ENCODE results near the gene ABCF3. TPM values are rescaled to one million over a fixed set of nuclear protein-coding genes. Genes with fewer than 3 reads are reported as not detected.

The ABCF3 gene
- total RNA-seq, 1 donor from 2014 or later: 60.5 TPM

DNA sequence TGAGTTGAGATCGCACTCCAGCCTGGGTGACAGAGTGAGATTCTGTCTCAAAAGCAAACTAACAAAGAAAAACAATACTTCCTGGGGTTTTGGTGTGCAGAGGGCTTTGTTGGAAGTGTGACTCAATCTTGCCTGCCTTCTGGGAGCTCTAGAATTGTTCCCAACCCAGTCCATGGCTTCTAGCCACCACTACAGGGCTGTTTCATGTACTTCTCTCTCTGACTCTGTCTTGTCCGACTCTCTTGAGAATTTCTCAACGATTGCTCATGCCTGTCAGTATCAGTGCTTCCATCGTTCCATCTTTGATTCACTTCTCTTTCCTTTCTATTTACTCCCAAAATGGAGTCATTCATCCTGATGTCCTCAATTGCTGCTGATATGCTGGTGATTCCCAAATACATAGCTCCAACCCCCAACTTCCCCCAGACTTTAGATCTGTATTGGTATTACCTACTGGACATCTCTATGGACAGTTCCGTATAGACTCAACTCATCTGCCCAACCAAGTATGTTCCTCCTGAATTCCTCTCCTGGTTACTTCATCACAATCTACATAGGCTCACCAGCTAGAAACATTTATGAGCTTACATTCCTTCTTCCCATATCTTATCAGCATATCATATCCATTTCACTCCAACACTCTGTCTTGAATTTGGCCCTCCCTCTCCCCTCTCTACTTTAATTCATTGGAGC is 13.2 kb upstream of the ABCF3 start:
- Mint-ChIP-seq H3K27me3 (ENCODE audit: unreplicated experiment) (no peaks in the 10 kb centered on the region), H3K4me3 (ENCODE audit: unreplicated experiment) (no peak overlapping the region), H3K36me3 (ENCODE audit: unreplicated experiment) (peaks cover 17% of the 10 kb centered on the region), H3K9me3 (ENCODE audit: unreplicated experiment) (no peaks in the 10 kb centered on the region), H3K27ac (ENCODE audit: unreplicated experiment) (peak overlapping the region; percentile 89), H3K4me1 (ENCODE audit: unreplicated experiment) (peaks cover 75% of the 10 kb centered on the region)
- no peak for DNase-seq (ENCODE audit: extremely low spot score, unreplicated experiment)
- TF ChIP-seq, protein P1, sequence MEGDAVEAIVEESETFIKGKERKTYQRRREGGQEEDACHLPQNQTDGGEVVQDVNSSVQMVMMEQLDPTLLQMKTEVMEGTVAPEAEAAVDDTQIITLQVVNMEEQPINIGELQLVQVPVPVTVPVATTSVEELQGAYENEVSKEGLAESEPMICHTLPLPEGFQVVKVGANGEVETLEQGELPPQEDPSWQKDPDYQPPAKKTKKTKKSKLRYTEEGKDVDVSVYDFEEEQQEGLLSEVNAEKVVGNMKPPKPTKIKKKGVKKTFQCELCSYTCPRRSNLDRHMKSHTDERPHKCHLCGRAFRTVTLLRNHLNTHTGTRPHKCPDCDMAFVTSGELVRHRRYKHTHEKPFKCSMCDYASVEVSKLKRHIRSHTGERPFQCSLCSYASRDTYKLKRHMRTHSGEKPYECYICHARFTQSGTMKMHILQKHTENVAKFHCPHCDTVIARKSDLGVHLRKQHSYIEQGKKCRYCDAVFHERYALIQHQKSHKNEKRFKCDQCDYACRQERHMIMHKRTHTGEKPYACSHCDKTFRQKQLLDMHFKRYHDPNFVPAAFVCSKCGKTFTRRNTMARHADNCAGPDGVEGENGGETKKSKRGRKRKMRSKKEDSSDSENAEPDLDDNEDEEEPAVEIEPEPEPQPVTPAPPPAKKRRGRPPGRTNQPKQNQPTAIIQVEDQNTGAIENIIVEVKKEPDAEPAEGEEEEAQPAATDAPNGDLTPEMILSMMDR (IDR thresholded peaks at IDR 0.05): no peak

DNA sequence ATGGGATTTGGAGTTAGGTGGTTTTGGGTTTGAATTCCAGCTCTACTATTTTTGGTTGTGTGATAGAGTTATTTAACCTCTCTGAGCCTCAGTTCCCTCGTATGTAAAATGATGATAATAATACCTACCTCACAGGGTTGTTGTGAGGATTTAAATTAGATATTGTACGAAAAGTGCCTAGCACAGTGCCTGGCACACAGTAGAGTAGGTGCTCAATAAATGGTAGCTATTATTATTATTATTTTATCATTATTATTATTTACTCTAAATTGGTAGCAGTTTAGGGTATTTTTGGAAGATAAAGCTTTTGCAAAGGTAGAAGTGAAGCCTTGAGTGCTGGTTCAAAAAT is 12.7 kb upstream of the ABCF3 start:
- TF ChIP-seq, protein P1 (IDR thresholded peaks at IDR 0.05): no peak
- Mint-ChIP-seq H3K27me3 (ENCODE audit: unreplicated experiment) (no peaks in the 10 kb centered on the region), H3K9me3 (ENCODE audit: unreplicated experiment) (no peaks in the 10 kb centered on the region), H3K4me1 (ENCODE audit: unreplicated experiment) (peaks cover 74% of the 10 kb centered on the region), H3K27ac (ENCODE audit: unreplicated experiment) (peak overlapping the region; percentile 89), H3K4me3 (ENCODE audit: unreplicated experiment) (no peak overlapping the region), H3K36me3 (ENCODE audit: unreplicated experiment) (peaks cover 19% of the 10 kb centered on the region)
- no peak for DNase-seq (ENCODE audit: extremely low spot score, unreplicated experiment)

DNA sequence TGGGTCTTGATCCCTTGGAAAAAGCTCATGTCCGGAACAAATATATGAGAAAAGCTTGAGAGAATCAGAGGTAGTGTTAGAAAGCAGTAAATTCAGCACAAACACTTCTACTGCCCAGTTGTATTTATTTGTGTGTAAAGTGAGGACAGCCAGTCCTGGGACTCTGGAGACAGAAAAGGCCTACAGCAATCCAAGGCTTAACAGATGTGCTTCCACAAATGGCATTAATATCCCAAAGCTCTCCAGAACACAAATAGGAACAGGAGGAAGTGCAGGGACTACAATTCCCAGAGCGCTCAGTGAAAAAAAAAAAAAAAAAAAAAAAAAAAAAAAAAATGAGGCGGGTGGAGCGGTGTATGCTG is 11.7 kb upstream of the ABCF3 start:
- no peaks in the 10 kb centered on the region for H3K9me3 Mint-ChIP-seq (ENCODE audit: unreplicated experiment)
- peak overlapping the region; percentile 78 for H3K27ac Mint-ChIP-seq (ENCODE audit: unreplicated experiment)
- H3K27me3 Mint-ChIP-seq (ENCODE audit: unreplicated experiment): no peaks in the 10 kb centered on the region
- DNase-seq (ENCODE audit: extremely low spot score, unreplicated experiment): no peak
- peaks cover 65% of the 10 kb centered on the region for H3K4me1 Mint-ChIP-seq (ENCODE audit: unreplicated experiment)
- H3K36me3 Mint-ChIP-seq (ENCODE audit: unreplicated experiment): peaks cover 18% of the 10 kb centered on the region
- H3K4me3 Mint-ChIP-seq (ENCODE audit: unreplicated experiment): peak overlapping the region; percentile 97
- TF ChIP-seq, protein P1 (IDR thresholded peaks at IDR 0.05): no peak

DNA sequence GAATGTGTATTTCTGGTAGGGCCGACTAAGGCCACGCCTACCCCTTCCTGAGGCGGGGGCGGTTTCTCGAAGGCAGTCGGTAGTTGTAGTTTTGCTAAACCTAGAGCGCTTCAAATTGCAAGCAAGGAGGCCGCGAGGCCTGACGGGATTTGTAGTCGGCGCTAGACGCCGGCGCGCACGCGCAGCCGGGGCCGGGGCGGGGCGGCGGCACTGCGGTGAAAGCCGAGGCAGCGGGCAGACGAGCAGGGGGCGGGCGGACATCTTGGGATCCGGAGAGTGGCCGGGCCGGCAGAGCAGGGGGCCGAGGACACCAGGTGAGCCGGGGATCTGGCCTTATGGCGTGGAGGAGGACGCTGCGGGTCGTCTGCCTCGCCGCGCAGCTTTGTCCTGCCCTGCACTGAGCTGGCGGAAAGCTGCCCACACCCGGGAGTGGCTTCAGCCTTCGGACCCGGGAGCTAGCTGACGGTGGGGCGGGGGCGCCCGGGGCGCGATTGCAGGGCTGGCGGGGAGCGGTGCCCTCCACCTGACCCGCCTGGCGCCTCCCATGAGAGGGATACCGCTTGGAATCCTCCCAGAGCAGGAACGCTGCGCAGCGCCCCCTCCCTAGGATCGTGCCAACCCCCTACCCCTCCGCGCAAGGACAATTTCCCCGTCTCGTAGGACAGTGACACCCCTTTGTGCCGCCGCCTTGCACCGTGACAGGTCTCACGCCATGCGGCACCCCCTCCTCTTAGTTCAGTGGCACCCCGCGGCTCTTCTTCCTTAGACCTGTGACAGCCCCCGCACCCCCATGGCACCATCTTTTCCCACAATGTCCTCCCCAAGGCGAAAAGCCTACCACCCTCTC is 11.1 kb upstream of the ABCF3 start, which contains the start of gene AP2M1:
TSS of gene AP2M1 (plus strand) at position 210 of the 847 bp plus-strand sequence. CDS start 2,139 bp downstream, outside the sequence.
- Mint-ChIP-seq H3K9me3 (ENCODE audit: unreplicated experiment) (no peaks in the 10 kb centered on the region), H3K4me1 (ENCODE audit: unreplicated experiment) (peaks cover 64% of the 10 kb centered on the region), H3K27me3 (ENCODE audit: unreplicated experiment) (no peaks in the 10 kb centered on the region), H3K4me3 (ENCODE audit: unreplicated experiment) (peak within 1 kb of the TSS; percentile 97), H3K27ac (ENCODE audit: unreplicated experiment) (peak within 1 kb of the TSS; percentile 94), H3K36me3 (ENCODE audit: unreplicated experiment) (peaks cover 23% of the 10 kb centered on the region)
- peak; percentile 100 for DNase-seq (ENCODE audit: extremely low spot score, unreplicated experiment)
- TF ChIP-seq, protein P1 (IDR thresholded peaks at IDR 0.05): no peak

DNA sequence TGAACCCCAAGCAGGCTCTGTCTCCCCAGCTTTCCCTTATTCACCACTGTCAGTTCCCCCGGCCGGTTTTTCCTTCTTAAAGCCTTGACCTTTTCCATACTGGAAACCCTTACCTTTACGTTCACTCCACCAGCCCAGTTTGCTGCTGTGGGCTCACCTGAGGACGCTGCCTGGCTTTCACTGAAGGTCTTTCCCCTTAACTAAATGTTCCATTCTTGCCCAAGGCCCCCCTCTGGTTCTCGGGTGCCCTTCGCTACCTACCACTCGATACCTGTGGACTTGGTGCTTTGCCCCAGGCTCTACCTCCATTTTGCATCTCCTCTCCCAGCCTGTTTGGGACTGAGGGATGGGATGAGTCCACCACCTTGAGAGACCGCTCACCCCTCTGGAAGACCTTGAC is 10.5 kb upstream of the ABCF3 start:
- Mint-ChIP-seq H3K4me3 (ENCODE audit: unreplicated experiment) (peak overlapping the region; percentile 97), H3K9me3 (ENCODE audit: unreplicated experiment) (no peaks in the 10 kb centered on the region), H3K4me1 (ENCODE audit: unreplicated experiment) (peaks cover 64% of the 10 kb centered on the region), H3K27me3 (ENCODE audit: unreplicated experiment) (no peaks in the 10 kb centered on the region), H3K27ac (ENCODE audit: unreplicated experiment) (peak overlapping the region; percentile 94), H3K36me3 (ENCODE audit: unreplicated experiment) (peaks cover 28% of the 10 kb centered on the region)
- DNase-seq (ENCODE audit: extremely low spot score, unreplicated experiment): no peak
- TF ChIP-seq, protein P1 (IDR thresholded peaks at IDR 0.05): no peak

Data from osteocyte (in vitro differentiated cells).